ENCODE measurements around the gene ARIH1. TPM values are rescaled to one million over a fixed set of nuclear protein-coding genes. Genes with fewer than 3 reads are reported as not detected.
"Not testable (repeated sequence)": the region's sequence is repeated elsewhere in the genome, so short reads cannot be mapped to it uniquely, and the experiment has no call there.

The ARIH1 gene
- 27.8 and 36.6 TPM in 2 replicates for total RNA-seq (2014; rRNA removed; shearing (Covaris generic))

- H3K27ac ChIP-seq: peak within 1 kb of the TSS; percentile 99
- H3K27me3 ChIP-seq (replicated peaks): no peaks in the 10 kb centered on the region
- peaks cover 13% of the 10 kb centered on the region for H3K4me1 ChIP-seq (replicated peaks)
- H3K36me3 ChIP-seq: peaks cover 40% of the 10 kb centered on the region
- DNase-seq (ENCODE audit: low read depth in 1 of 2, low spot score in 2 of 2): peak; percentile 97 to 99
- no peaks in the 10 kb centered on the region for H3K9me3 ChIP-seq (replicated peaks)
- peak within 1 kb of the TSS; percentile 84 for H3K4me3 ChIP-seq
Observed at GRCh38 chr15:72473614-72474465, at the start of gene ARIH1. Gene ARIH1 (plus strand): TSS chr15:72474330. CDS start chr15:72474640, 310 bp downstream.

- H3K4me1 ChIP-seq (replicated peaks): no peaks in the 10 kb centered on the region
- H3K9me3 ChIP-seq (replicated peaks): peaks cover 5% of the 10 kb centered on the region; the same call in 1 of the 2 replicates
- no peak overlapping the region for H3K27ac ChIP-seq
- H3K36me3 ChIP-seq: no peaks in the 10 kb centered on the region
- no peak overlapping the region for H3K4me3 ChIP-seq
- H3K27me3 ChIP-seq (replicated peaks): no peaks in the 10 kb centered on the region; the same call in 1 of the 2 replicates
- no peak for DNase-seq (ENCODE audit: low read depth in 1 of 2, low spot score in 2 of 2)
Observed at GRCh38 chr15:72426753-72427152, 47.4 kb upstream of the ARIH1 start.

- Histone ChIP-seq H3K27me3 (replicated peaks) (0 out of 2 replicates have a peak, but pooled peaks cover 4% of the 10 kb centered on the region), H3K9me3 (replicated peaks) (peaks cover 6% of the 10 kb centered on the region; the same call in 1 of the 2 replicates), H3K4me3 (no peak overlapping the region), H3K27ac (no peak overlapping the region), H3K4me1 (replicated peaks) (no peaks in the 10 kb centered on the region), H3K36me3 (no peaks in the 10 kb centered on the region)
- DNase-seq (ENCODE audit: low read depth in 1 of 2, low spot score in 2 of 2): no peak
Observed at GRCh38 chr15:72437650-72438316, 36.3 kb upstream of the ARIH1 start.

- not testable (repeated sequence) for H3K36me3 ChIP-seq; H3K9me3 ChIP-seq (replicated peaks); H3K4me3 ChIP-seq; DNase-seq (ENCODE audit: low read depth in 1 of 2, low spot score in 2 of 2); H3K4me1 ChIP-seq (replicated peaks); H3K27ac ChIP-seq; H3K27me3 ChIP-seq (replicated peaks)
Observed at GRCh38 chr15:72442848-72443247, 31.3 kb upstream of the ARIH1 start.

- Histone ChIP-seq H3K27me3 (replicated peaks) (0 out of 2 replicates have a peak, but pooled peaks cover 3% of the 10 kb centered on the region), H3K4me3 (no peak overlapping the region), H3K36me3 (no peaks in the 10 kb centered on the region), H3K4me1 (replicated peaks) (no peaks in the 10 kb centered on the region), H3K9me3 (replicated peaks) (no peaks in the 10 kb centered on the region), H3K27ac (no peak overlapping the region)
- DNase-seq (ENCODE audit: low read depth in 1 of 2, low spot score in 2 of 2): no peak
Observed at GRCh38 chr15:72445426-72445825, 28.7 kb upstream of the ARIH1 start.

GRCh38 chr15:72450805-72451204, 23.3 kb upstream of the ARIH1 start:
- Histone ChIP-seq H3K4me1 (replicated peaks) (no peaks in the 10 kb centered on the region), H3K27me3 (replicated peaks) (0 out of 2 replicates have a peak, but pooled peaks cover 3% of the 10 kb centered on the region), H3K9me3 (replicated peaks) (no peaks in the 10 kb centered on the region), H3K27ac (no peak overlapping the region), H3K36me3 (no peaks in the 10 kb centered on the region), H3K4me3 (no peak overlapping the region)
- no peak for DNase-seq (ENCODE audit: low read depth in 1 of 2, low spot score in 2 of 2)

- Histone ChIP-seq H3K27ac (no peak overlapping the region), H3K4me3 (no peak overlapping the region), H3K36me3 (no peaks in the 10 kb centered on the region), H3K9me3 (replicated peaks) (no peaks in the 10 kb centered on the region), H3K27me3 (replicated peaks) (0 out of 2 replicates have a peak, but pooled peaks cover 3% of the 10 kb centered on the region), H3K4me1 (replicated peaks) (no peaks in the 10 kb centered on the region)
- no peak for DNase-seq (ENCODE audit: low read depth in 1 of 2, low spot score in 2 of 2)
Observed at GRCh38 chr15:72451224-72451623, 22.9 kb upstream of the ARIH1 start.

- H3K4me3 ChIP-seq: no peak overlapping the region
- H3K27me3 ChIP-seq (replicated peaks): 0 out of 2 replicates have a peak, but pooled peaks cover 3% of the 10 kb centered on the region
- H3K36me3 ChIP-seq: no peaks in the 10 kb centered on the region
- H3K9me3 ChIP-seq (replicated peaks): no peaks in the 10 kb centered on the region
- H3K4me1 ChIP-seq (replicated peaks): no peaks in the 10 kb centered on the region
- DNase-seq (ENCODE audit: low read depth in 1 of 2, low spot score in 2 of 2): no peak
- no peak overlapping the region for H3K27ac ChIP-seq
Observed at GRCh38 chr15:72456684-72457083, 17.4 kb upstream of the ARIH1 start.

- H3K27me3 ChIP-seq (replicated peaks): no peaks in the 10 kb centered on the region
- no peak overlapping the region for H3K4me3 ChIP-seq
- H3K9me3 ChIP-seq (replicated peaks): no peaks in the 10 kb centered on the region
- no peaks in the 10 kb centered on the region; the same call in 1 of the 2 replicates for H3K4me1 ChIP-seq (replicated peaks)
- no peak for DNase-seq (ENCODE audit: low read depth in 1 of 2, low spot score in 2 of 2)
- no peak overlapping the region for H3K27ac ChIP-seq
- no peaks in the 10 kb centered on the region for H3K36me3 ChIP-seq
Observed at GRCh38 chr15:72460402-72460801, 13.7 kb upstream of the ARIH1 start.

GRCh38 chr15:72463702-72464101, 10.4 kb upstream of the ARIH1 start:
- no peaks in the 10 kb centered on the region for H3K36me3 ChIP-seq
- H3K9me3 ChIP-seq (replicated peaks): no peaks in the 10 kb centered on the region
- H3K4me3 ChIP-seq: no peak overlapping the region
- no peaks in the 10 kb centered on the region for H3K27me3 ChIP-seq (replicated peaks)
- H3K4me1 ChIP-seq (replicated peaks): no peaks in the 10 kb centered on the region; the same call in 1 of the 2 replicates
- no peak for DNase-seq (ENCODE audit: low read depth in 1 of 2, low spot score in 2 of 2)
- H3K27ac ChIP-seq: no peak overlapping the region

GRCh38 chr15:72464251-72464650, 9.9 kb upstream of the ARIH1 start:
- DNase-seq (ENCODE audit: low read depth in 1 of 2, low spot score in 2 of 2): no peak
- H3K27me3 ChIP-seq (replicated peaks): no peaks in the 10 kb centered on the region
- no peaks in the 10 kb centered on the region for H3K36me3 ChIP-seq
- H3K27ac ChIP-seq: no peak overlapping the region
- no peaks in the 10 kb centered on the region for H3K9me3 ChIP-seq (replicated peaks)
- H3K4me3 ChIP-seq: no peak overlapping the region
- H3K4me1 ChIP-seq (replicated peaks): no peaks in the 10 kb centered on the region; the same call in 1 of the 2 replicates

- H3K9me3 ChIP-seq (replicated peaks): no peaks in the 10 kb centered on the region
- no peak overlapping the region for H3K4me3 ChIP-seq
- H3K27me3 ChIP-seq (replicated peaks): no peaks in the 10 kb centered on the region
- peaks cover 4% of the 10 kb centered on the region for H3K4me1 ChIP-seq (replicated peaks)
- H3K36me3 ChIP-seq: 0 out of 2 replicates have a peak, but pooled peaks cover 3% of the 10 kb centered on the region
- no peak for DNase-seq (ENCODE audit: low read depth in 1 of 2, low spot score in 2 of 2)
- no peak overlapping the region for H3K27ac ChIP-seq
Observed at GRCh38 chr15:72468103-72468502, 6.0 kb upstream of the ARIH1 start.

GRCh38 chr15:72472992-72473610, 1.0 kb upstream of the ARIH1 start:
- Histone ChIP-seq H3K36me3 (peaks cover 33% of the 10 kb centered on the region), H3K27ac (peak overlapping the region; percentile 99), H3K4me3 (peak overlapping the region; percentile 84), H3K9me3 (replicated peaks) (no peaks in the 10 kb centered on the region), H3K4me1 (replicated peaks) (peaks cover 13% of the 10 kb centered on the region), H3K27me3 (replicated peaks) (no peaks in the 10 kb centered on the region)
- DNase-seq (ENCODE audit: low read depth in 1 of 2, low spot score in 2 of 2): no peak
